Ascending aorta (tissue), 2 donors: ENCODE data around the gene CCNK. TPM values are rescaled to one million over a fixed set of nuclear protein-coding genes. Genes with fewer than 3 reads are reported as not detected.
A peak's percentile ranks its signal among the peaks of the same experiment; 100 is the strongest.

Experiments
- DNase-seq, 2 donors: peaks; one replicate each; pipeline ENCODE4 v3.0.0-alpha.2; 2019; ENCODE audit warnings: low spot score in 2 of 2
- H3K27ac ChIP-seq, 2 donors: fragments of 200-600 bp; sonication (generic); one replicate each; pipeline ENCODE4 v1.5.1; 2016 to 2017; ENCODE audit warnings: mild to moderate bottlenecking in 1 of 2
- H3K27me3 ChIP-seq: fragments of 200-600 bp; sonication (generic); one replicate; pipeline ENCODE4 v1.5.1; 2017
- H3K36me3 ChIP-seq, 2 donors: fragments of 200-600 bp; sonication (generic); one replicate each; pipeline ENCODE4 v1.5.1; 2016
- H3K4me1 ChIP-seq, 2 donors: fragments of 200-600 bp; sonication (generic); one replicate each; pipeline ENCODE4 v1.5.1; 2016 to 2017; ENCODE audit warnings: mild to moderate bottlenecking in 1 of 2
- H3K4me3 ChIP-seq, 2 donors: fragments of 200-600 bp; sonication (generic); one replicate each; pipeline ENCODE4 v1.5.1; 2016 to 2017; ENCODE audit warnings: mild to moderate bottlenecking in 1 of 2
- H3K9me3 ChIP-seq, 2 donors: fragments of 200-600 bp; sonication (generic); one replicate each; pipeline ENCODE4 v1.5.1; 2016
- intact Hi-C: fragments of 100-400 bp; cut with DNase I; formaldehyde crosslinking; loops from one replicate; pipeline ENCODE4 v1.15.1; 2023
- total RNA-seq: library from RNA; depleted of rRNA; stranded (reverse); fragments of >200 nt; gene quantifications from one replicate; pipeline ENCODE4 v1.1.0, GENCODE V29; 2016
- TF ChIP-seq, protein P1 (sequence below), 3 experiments: fragments of 200-600 bp in 2 of 3; fragments of 450-650 bp in 1 of 3; sonication (generic) in 2 of 3; IDR thresholded peaks; one replicate each; pipeline ENCODE4 v1.5.1; 2016 to 2019; ENCODE audit warnings: antibody characterized with exemption in 3 of 3, mild to moderate bottlenecking in 1 of 3, moderate library complexity in 1 of 3

CCNK gene
- total RNA-seq, 1 donor from 2014 or later: 21.9 TPM

DNA sequence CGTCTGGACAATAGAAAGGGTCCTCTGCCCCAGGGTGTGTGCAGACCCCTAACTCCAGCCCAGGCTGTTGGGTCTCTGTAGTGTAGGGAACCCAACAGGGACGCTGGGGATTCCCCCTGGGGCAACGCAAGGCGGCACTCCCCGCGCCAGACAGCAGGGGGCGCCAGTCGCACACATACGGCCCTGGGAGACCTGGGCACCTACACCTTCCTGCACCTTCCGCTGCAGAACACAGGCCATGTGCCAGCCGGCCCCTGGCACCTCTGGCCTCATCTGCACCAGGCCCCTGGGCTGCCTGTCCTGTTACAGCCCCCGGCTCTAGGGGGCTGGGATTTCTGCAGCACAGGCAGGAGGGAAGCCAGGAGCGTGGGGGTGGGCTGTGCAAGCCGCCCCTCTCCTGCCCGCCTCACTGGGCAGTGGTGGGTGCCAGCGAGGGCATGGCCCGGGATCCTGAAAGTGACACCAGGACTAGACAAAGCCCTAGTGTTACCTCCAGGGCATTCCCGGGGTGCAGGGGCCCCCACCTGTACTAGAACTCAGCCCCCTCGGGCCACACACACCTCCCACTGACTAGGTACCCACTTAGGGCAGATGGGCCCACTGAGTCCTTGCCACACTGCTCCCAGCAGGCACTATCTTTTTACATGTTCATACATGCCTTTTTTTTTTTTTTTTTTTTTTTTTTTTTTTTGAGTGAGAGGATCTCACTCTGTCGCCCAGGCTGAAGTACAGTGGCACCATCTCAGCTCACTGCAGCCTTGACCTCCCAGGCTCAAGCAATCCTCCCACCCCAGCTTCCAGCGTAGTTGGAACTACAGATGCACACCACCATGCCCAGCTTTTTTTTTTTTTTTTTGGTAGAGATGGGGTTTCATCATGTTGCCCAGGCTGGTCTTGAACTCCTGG lies 37.5 kb downstream of the CCNK start:
- no peaks in the 10 kb centered on the region for H3K27me3 ChIP-seq
- H3K36me3 ChIP-seq: peaks cover 0 to 15% of the 10 kb centered on the region in 2 donors
- intact Hi-C loops: loop anchor here (1.0 to 5.0 kb wide), 2 partner anchors 111 to 369 kb away; no protein-coding TSS in a partner anchor
- peak in 1 of 2 donors; percentile 76 for DNase-seq
- no peaks in the 10 kb centered on the region for H3K4me1 ChIP-seq
- no peak overlapping the region for H3K4me3 ChIP-seq
- H3K9me3 ChIP-seq: no peaks in the 10 kb centered on the region
- H3K27ac ChIP-seq: no peak overlapping the region
- TF ChIP-seq, protein P1, sequence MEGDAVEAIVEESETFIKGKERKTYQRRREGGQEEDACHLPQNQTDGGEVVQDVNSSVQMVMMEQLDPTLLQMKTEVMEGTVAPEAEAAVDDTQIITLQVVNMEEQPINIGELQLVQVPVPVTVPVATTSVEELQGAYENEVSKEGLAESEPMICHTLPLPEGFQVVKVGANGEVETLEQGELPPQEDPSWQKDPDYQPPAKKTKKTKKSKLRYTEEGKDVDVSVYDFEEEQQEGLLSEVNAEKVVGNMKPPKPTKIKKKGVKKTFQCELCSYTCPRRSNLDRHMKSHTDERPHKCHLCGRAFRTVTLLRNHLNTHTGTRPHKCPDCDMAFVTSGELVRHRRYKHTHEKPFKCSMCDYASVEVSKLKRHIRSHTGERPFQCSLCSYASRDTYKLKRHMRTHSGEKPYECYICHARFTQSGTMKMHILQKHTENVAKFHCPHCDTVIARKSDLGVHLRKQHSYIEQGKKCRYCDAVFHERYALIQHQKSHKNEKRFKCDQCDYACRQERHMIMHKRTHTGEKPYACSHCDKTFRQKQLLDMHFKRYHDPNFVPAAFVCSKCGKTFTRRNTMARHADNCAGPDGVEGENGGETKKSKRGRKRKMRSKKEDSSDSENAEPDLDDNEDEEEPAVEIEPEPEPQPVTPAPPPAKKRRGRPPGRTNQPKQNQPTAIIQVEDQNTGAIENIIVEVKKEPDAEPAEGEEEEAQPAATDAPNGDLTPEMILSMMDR (IDR thresholded peaks at IDR 0.05): peak; percentile 87 to 94 (median 92)

DNA sequence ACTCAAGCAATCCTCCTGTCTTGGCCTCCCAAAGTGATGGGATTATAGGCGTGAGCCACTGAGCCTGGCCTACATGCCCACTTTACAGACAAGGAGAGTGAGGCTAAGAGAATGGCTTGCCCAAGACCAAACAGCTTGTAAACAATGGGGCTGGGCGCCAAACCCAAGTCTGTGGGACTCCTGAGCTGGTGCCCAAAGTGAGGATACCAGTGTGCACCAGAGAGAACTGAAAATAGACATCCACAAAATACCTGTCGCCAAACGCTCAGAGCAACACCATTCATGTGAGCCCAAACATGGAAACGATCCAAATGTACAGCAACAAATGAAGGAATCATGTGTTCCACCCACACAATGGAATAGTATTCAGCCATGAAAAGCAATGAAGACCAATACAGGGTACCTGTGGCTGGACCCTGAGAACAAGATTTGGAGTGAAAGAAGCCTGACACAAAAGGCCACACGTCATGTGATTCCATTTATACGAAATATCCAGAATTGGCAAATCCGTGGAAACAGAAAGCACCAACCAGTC lies 38.2 kb downstream of the CCNK start:
- no peaks in the 10 kb centered on the region for H3K27me3 ChIP-seq
- no peak overlapping the region for H3K27ac ChIP-seq
- H3K4me1 ChIP-seq: no peaks in the 10 kb centered on the region
- intact Hi-C loops: loop anchor here (5.0 kb wide), 1 partner anchor 368 kb away; no protein-coding TSS in a partner anchor
- no peaks in the 10 kb centered on the region for H3K9me3 ChIP-seq
- no peak overlapping the region for H3K4me3 ChIP-seq
- peaks cover 0 to 8% of the 10 kb centered on the region in 2 donors for H3K36me3 ChIP-seq
- no peak for DNase-seq
- TF ChIP-seq, protein P1 (IDR thresholded peaks at IDR 0.05): no peak

- H3K4me1 ChIP-seq: no peaks in the 10 kb centered on the region
- DNase-seq: no peak
- H3K27me3 ChIP-seq: no peaks in the 10 kb centered on the region
- intact Hi-C loops: loop anchor here (5.0 kb wide), 1 partner anchor 367 kb away; no protein-coding TSS in a partner anchor
- no peaks in the 10 kb centered on the region for H3K9me3 ChIP-seq
- no peak overlapping the region for H3K4me3 ChIP-seq
- TF ChIP-seq, protein P1 (IDR thresholded peaks at IDR 0.05): no peak
- no peak overlapping the region for H3K27ac ChIP-seq
- H3K36me3 ChIP-seq: peaks cover 0 to 2% of the 10 kb centered on the region in 2 donors
Observed at GRCh38 chr14:99519931-99520421, 38.8 kb downstream of the CCNK start.

- TF ChIP-seq, protein P1 (IDR thresholded peaks at IDR 0.05): no peak
- Histone ChIP-seq H3K9me3 (no peaks in the 10 kb centered on the region), H3K4me3 (no peak overlapping the region), H3K4me1 (no peaks in the 10 kb centered on the region), H3K36me3 (no peaks in the 10 kb centered on the region), H3K27ac (no peak overlapping the region), H3K27me3 (no peaks in the 10 kb centered on the region)
- intact Hi-C loops: no loop called here
- DNase-seq: no peak
Observed at GRCh38 chr14:99520571-99521081, 39.4 kb downstream of the CCNK start.

- intact Hi-C loops: no loop called here
- no peak for DNase-seq
- Histone ChIP-seq H3K4me1 (no peaks in the 10 kb centered on the region), H3K36me3 (no peaks in the 10 kb centered on the region), H3K27me3 (no peaks in the 10 kb centered on the region), H3K27ac (no peak overlapping the region), H3K9me3 (no peaks in the 10 kb centered on the region), H3K4me3 (no peak overlapping the region)
- TF ChIP-seq, protein P1 (IDR thresholded peaks at IDR 0.05): no peak
Observed at GRCh38 chr14:99521176-99522024, 40.2 kb downstream of the CCNK start.
